ENCODE data around the gene ZXDC. TPM values are rescaled to one million over a fixed set of nuclear protein-coding genes. Genes with fewer than 3 reads are reported as not detected.

ZXDC gene
- total RNA-seq, 1 experiment from 2014 or later: 28.3 TPM

- no peak overlapping the region for H3K4me3 Mint-ChIP-seq
- H3K36me3 Mint-ChIP-seq (ENCODE audit: insufficient read depth in 1 of 3, low read depth in 3 of 3): no peaks in the 10 kb centered on the region
- no peaks in the 10 kb centered on the region; a peak in 1 of 5 replicates for H3K9me3 Mint-ChIP-seq
- no peak overlapping the region for H3K4ac ChIP-seq (ENCODE audit: low read depth, low read length)
- no peak overlapping the region for H2BK20ac ChIP-seq (ENCODE audit: low read depth, low read length, poor library complexity, severe bottlenecking)
- no peak overlapping the region for H3K23ac ChIP-seq (ENCODE audit: insufficient read length, low read depth, low read length)
- H2AFZ ChIP-seq (ENCODE audit: low read length): no peak overlapping the region
- WGBS (ENCODE audit: extremely low coverage, insufficient read length, low lambda C conversion rate): no CpG with 5 or more reads among the region's 61 CpGs
- peaks cover 3% of the 10 kb centered on the region for H3K27me3 Mint-ChIP-seq (ENCODE audit: low read depth)
- H3K27ac Mint-ChIP-seq: no peak overlapping the region
- no peak overlapping the region for H3K14ac ChIP-seq (ENCODE audit: insufficient read depth, low read length)
- no peak overlapping the region for H4K5ac ChIP-seq (ENCODE audit: insufficient read length, low read depth, low read length)
- no peak overlapping the region for H3K9ac ChIP-seq (ENCODE audit: extremely low read depth, insufficient read length, low read length)
- H3K23me2 ChIP-seq (ENCODE audit: insufficient read length, low read depth, low read length, poor library complexity, severe bottlenecking): no peaks in the 10 kb centered on the region
- H3K9me3 ChIP-seq (ENCODE audit: control insufficient read depth, low read depth, low read length): no peaks in the 10 kb centered on the region
- no peak overlapping the region for H3K18ac ChIP-seq (ENCODE audit: insufficient read length, low read depth, low read length)
- H3K79me1 ChIP-seq (ENCODE audit: insufficient read depth, low read depth, low read length, poor library complexity, severe bottlenecking): no peaks in the 10 kb centered on the region
- H3K4me2 ChIP-seq (ENCODE audit: insufficient read depth, insufficient read length, low read length): no peak overlapping the region
- no peaks in the 10 kb centered on the region for H3K27me3 ChIP-seq (ENCODE audit: insufficient read depth, low read length)
- H4K91ac ChIP-seq (ENCODE audit: insufficient read length, low read depth, low read length): no peak overlapping the region
- H4K20me1 ChIP-seq (ENCODE audit: control insufficient read depth, insufficient read depth, insufficient read length): no peaks in the 10 kb centered on the region
- no peak overlapping the region for H3T11ph ChIP-seq (ENCODE audit: low read length)
- no peak overlapping the region for H2AK5ac ChIP-seq (ENCODE audit: insufficient read length, low read length)
- peaks cover 5% of the 10 kb centered on the region; the same call in 1 of the 2 replicates for H3K4me1 ChIP-seq (ENCODE audit: insufficient read depth, low read length)
- no peak for DNase-seq
- H3K4me1 Mint-ChIP-seq: peaks cover 19 to 22% of the 10 kb centered on the region in 2 experiments
- H4K8ac ChIP-seq (replicated peaks; ENCODE audit: insufficient read length, low read depth, low read length): no peak overlapping the region
- no peak overlapping the region for H2BK5ac ChIP-seq (ENCODE audit: insufficient read length, low read length)
- H2BK120ac ChIP-seq (ENCODE audit: low read depth, low read length, poor library complexity, severe bottlenecking): no peak overlapping the region
- H2BK12ac ChIP-seq (ENCODE audit: insufficient read length, low read depth, low read length): no peak overlapping the region
- H3K56ac ChIP-seq (ENCODE audit: insufficient read length, low read depth, low read length): no peak overlapping the region
- no peak overlapping the region for H3K27ac ChIP-seq (ENCODE audit: insufficient read length, low read depth, low read length)
- no peak for TF ChIP-seq CTCF (conservative IDR thresholded peaks at IDR 0.05)
- H2BK15ac ChIP-seq (ENCODE audit: low read depth, low read length): no peak overlapping the region
- H3K79me2 ChIP-seq (ENCODE audit: insufficient read depth, low read length): no peaks in the 10 kb centered on the region
Measured at GRCh38 chr3:126415661-126416591, 59.8 kb downstream of the ZXDC start.
